Thoracic aorta (tissue), 2 donors: ENCODE measurements around the gene ZNF407. TPM values are rescaled to one million over a fixed set of nuclear protein-coding genes. Genes with fewer than 3 reads are reported as not detected.

Source experiments
- ATAC-seq: fragments of 150-250 bp; one replicate; pipeline ENCODE4 v1.8.0; 2017; ENCODE audit warnings: low read depth; ENCODE audit not compliant: insufficient number of reproducible peaks, low FRiP score
- DNase-seq: peaks from one replicate; pipeline ENCODE4 v3.0.0-alpha.2; 2020; ENCODE audit warnings: low spot score
- H3K27ac ChIP-seq, 2 donors: fragments of 200-600 bp; sonication (generic); 1 replicate in 1 of 2; 2 replicates in 1 of 2; pipeline ENCODE4 v1.5.1; 2016; ENCODE audit warnings: mild to moderate bottlenecking in 2 of 2, moderate library complexity in 2 of 2
- H3K27me3 ChIP-seq: fragments of 200-600 bp; sonication (generic); replicated peaks from 2 replicates; pipeline ENCODE4 v1.6.0; 2016; ENCODE audit warnings: mild to moderate bottlenecking; ENCODE audit not compliant: insufficient read depth
- H3K36me3 ChIP-seq: fragments of 200-600 bp; sonication (generic); one replicate; pipeline ENCODE4 v1.5.1; 2016
- H3K4me1 ChIP-seq, 2 donors: fragments of 200-600 bp; sonication (generic); 1 replicate in 1 of 2; 2 replicates in 1 of 2; pipeline versions ENCODE4 v1.5.1 to v1.6.0; 2016; ENCODE audit warnings: low read depth in 2 of 2, mild to moderate bottlenecking in 1 of 2; ENCODE audit not compliant: control insufficient read depth in 1 of 2
- H3K4me3 ChIP-seq: fragments of 200-600 bp; sonication (generic); 2 replicates; pipeline ENCODE4 v1.5.1; 2016; ENCODE audit warnings: mild to moderate bottlenecking
- H3K9me3 ChIP-seq: fragments of 200-600 bp; sonication (generic); 2 replicates; pipeline ENCODE4 v1.5.1; 2016
- CTCF ChIP-seq: fragments of 200-600 bp; sonication (generic); IDR thresholded peaks from one replicate; pipeline ENCODE4 v1.5.1; 2019; ENCODE audit warnings: antibody characterized with exemption
- total RNA-seq, 2 donors: library from RNA; depleted of rRNA; stranded (reverse); fragments of >200 nt; gene quantifications; one replicate each; pipeline versions ENCODE4 v1.1.0 to v1.2.3, GENCODE V29; 2016

Gene ZNF407
- total RNA-seq, 2 donors from 2014 or later, result 18.7 to 26.7 TPM

GRCh38 chr18:74722237-74722636 is 124.6 kb downstream of the ZNF407 start:
- no peaks in the 10 kb centered on the region for H3K27me3 ChIP-seq
- H3K9me3 ChIP-seq, result no peaks in the 10 kb centered on the region
- no peak for DNase-seq
- no peak for TF ChIP-seq CTCF
- no peaks in the 10 kb centered on the region for H3K4me1 ChIP-seq
- no peak overlapping the region for H3K27ac ChIP-seq
- no peak overlapping the region for H3K4me3 ChIP-seq
- no peak for ATAC-seq
- H3K36me3 ChIP-seq, result no peaks in the 10 kb centered on the region

- no peak overlapping the region for H3K27ac ChIP-seq
- H3K27me3 ChIP-seq, result no peaks in the 10 kb centered on the region
- TF ChIP-seq CTCF, result no peak
- DNase-seq (no peak), ATAC-seq (no peak)
- no peaks in the 10 kb centered on the region for H3K4me1 ChIP-seq
- H3K36me3 ChIP-seq, result no peaks in the 10 kb centered on the region
- H3K9me3 ChIP-seq, result no peaks in the 10 kb centered on the region
- no peak overlapping the region for H3K4me3 ChIP-seq
Measured at GRCh38 chr18:74724186-74724585, 126.5 kb downstream of the ZNF407 start.

GRCh38 chr18:74725690-74726089 is 128.0 kb downstream of the ZNF407 start:
- H3K27me3 ChIP-seq, result no peaks in the 10 kb centered on the region
- ATAC-seq (no peak), DNase-seq (no peak)
- no peaks in the 10 kb centered on the region for H3K36me3 ChIP-seq
- no peak overlapping the region for H3K4me3 ChIP-seq
- H3K27ac ChIP-seq, result no peak overlapping the region
- H3K9me3 ChIP-seq, result no peaks in the 10 kb centered on the region
- no peaks in the 10 kb centered on the region for H3K4me1 ChIP-seq
- no peak for TF ChIP-seq CTCF

GRCh38 chr18:74728586-74728985 is 130.9 kb downstream of the ZNF407 start:
- Histone ChIP-seq H3K4me3 (no peak overlapping the region), H3K27ac (no peak overlapping the region), H3K4me1 (no peaks in the 10 kb centered on the region), H3K27me3 (no peaks in the 10 kb centered on the region), H3K9me3 (no peaks in the 10 kb centered on the region), H3K36me3 (no peaks in the 10 kb centered on the region)
- no peak for DNase-seq
- no peak for TF ChIP-seq CTCF
- no peak for ATAC-seq

GRCh38 chr18:74731097-74731496 is 133.4 kb downstream of the ZNF407 start:
- TF ChIP-seq CTCF, result no peak
- no peak overlapping the region for H3K27ac ChIP-seq
- ATAC-seq, result no peak

More at GRCh38 chr18:74731097-74731496, 133.4 kb downstream of the ZNF407 start:
- Histone ChIP-seq H3K36me3 (no peaks in the 10 kb centered on the region), H3K4me3 (no peak overlapping the region), H3K9me3 (no peaks in the 10 kb centered on the region), H3K4me1 (no peaks in the 10 kb centered on the region), H3K27me3 (no peaks in the 10 kb centered on the region)
- no peak for DNase-seq
